ENCODE measurements around the gene SLC35B2. TPM values are rescaled to one million over a fixed set of nuclear protein-coding genes. Genes with fewer than 3 reads are reported as not detected.
A peak's percentile ranks its signal among the peaks of the same experiment; 100 is the strongest.

Gene SLC35B2
- total RNA-seq, 1 donor from 2014 or later = 52.9 TPM

GRCh38 chr6:44245391-44245911, 11.9 kb downstream of the SLC35B2 start:
- peaks cover 1% of the 10 kb centered on the region for H3K27me3 ChIP-seq (ENCODE audit: control insufficient read depth, insufficient read depth, low read length)
- no peak for FAIRE-seq
- no peak for DNase-seq (ENCODE audit: low read depth)
- H3K36me3 ChIP-seq (ENCODE audit: control insufficient read depth, insufficient read depth, low read length) = peaks cover 9% of the 10 kb centered on the region
- peak overlapping the region; percentile 59 for H3K4me3 ChIP-seq (ENCODE audit: low read depth, low read length)
- TF ChIP-seq CTCF (IDR thresholded peaks at IDR 0.05; ENCODE audit: insufficient read depth, low read length, severe bottlenecking) = no peak

GRCh38 chr6:44243345-44243744, 14.0 kb downstream of the SLC35B2 start:
- no peak for TF ChIP-seq CTCF (IDR thresholded peaks at IDR 0.05; ENCODE audit: insufficient read depth, low read length, severe bottlenecking)
- Histone ChIP-seq H3K36me3 (ENCODE audit: control insufficient read depth, insufficient read depth, low read length) (no peaks in the 10 kb centered on the region), H3K27me3 (ENCODE audit: control insufficient read depth, insufficient read depth, low read length) (peaks cover 1% of the 10 kb centered on the region), H3K4me3 (ENCODE audit: low read depth, low read length) (no peak overlapping the region)
- no peak for DNase-seq (ENCODE audit: low read depth)
- no peak for FAIRE-seq

GRCh38 chr6:44238687-44239350, 18.5 kb downstream of the SLC35B2 start:
- Histone ChIP-seq H3K4me3 (ENCODE audit: low read depth, low read length) (no peak overlapping the region), H3K36me3 (ENCODE audit: control insufficient read depth, insufficient read depth, low read length) (no peaks in the 10 kb centered on the region), H3K27me3 (ENCODE audit: control insufficient read depth, insufficient read depth, low read length) (peaks cover 1% of the 10 kb centered on the region)
- FAIRE-seq = no peak
- no peak for TF ChIP-seq CTCF (IDR thresholded peaks at IDR 0.05; ENCODE audit: insufficient read depth, low read length, severe bottlenecking)
- peak; percentile 75 for DNase-seq (ENCODE audit: low read depth)

GRCh38 chr6:44237813-44238433, 19.4 kb downstream of the SLC35B2 start:
- Histone ChIP-seq H3K36me3 (ENCODE audit: control insufficient read depth, insufficient read depth, low read length) (no peaks in the 10 kb centered on the region), H3K4me3 (ENCODE audit: low read depth, low read length) (peak overlapping the region; percentile 57), H3K27me3 (ENCODE audit: control insufficient read depth, insufficient read depth, low read length) (peaks cover 1% of the 10 kb centered on the region)
- FAIRE-seq (no peak), DNase-seq (ENCODE audit: low read depth) (no peak)
- peak; percentile 99 for TF ChIP-seq CTCF (IDR thresholded peaks at IDR 0.05; ENCODE audit: insufficient read depth, low read length, severe bottlenecking)

- FAIRE-seq = peak; percentile 82
These were observed 20.1 kb downstream of the SLC35B2 start for GRCh38 chr6:44237021-44237812.

More at GRCh38 chr6:44237021-44237812, 20.1 kb downstream of the SLC35B2 start:
- no peaks in the 10 kb centered on the region for H3K36me3 ChIP-seq (ENCODE audit: control insufficient read depth, insufficient read depth, low read length)
- H3K4me3 ChIP-seq (ENCODE audit: low read depth, low read length) = peak overlapping the region; percentile 57
- no peaks in the 10 kb centered on the region for H3K27me3 ChIP-seq (ENCODE audit: control insufficient read depth, insufficient read depth, low read length)
- TF ChIP-seq CTCF (IDR thresholded peaks at IDR 0.05; ENCODE audit: insufficient read depth, low read length, severe bottlenecking) = no peak
- peak; percentile 98 for DNase-seq (ENCODE audit: low read depth)

All from bronchial epithelial cell (primary cell).